Measurements from ENCODE around the gene FOXJ1.

The FOXJ1 gene

GRCh38 chr17:76120658-76121008 is 20.4 kb downstream of the FOXJ1 start:
- H2AFZ ChIP-seq (ENCODE audit: low read depth) = peak overlapping the region; percentile 94; the same call in 1 of the 2 replicates
- no peak overlapping the region for H3K9ac ChIP-seq
- no peak overlapping the region for H3K27ac ChIP-seq
- peaks cover 5% of the 10 kb centered on the region for H3K4me1 ChIP-seq (ENCODE audit: low read depth, poor library complexity, severe bottlenecking)
- H3K27me3 ChIP-seq (ENCODE audit: insufficient read depth, low read depth) = no peaks in the 10 kb centered on the region
- H3K4me3 ChIP-seq (IDR thresholded peaks at IDR 0.05; ENCODE audit: insufficient read depth, low read depth, low read length) = no peak overlapping the region
- no peak overlapping the region for H3K4me2 ChIP-seq
- H3K79me2 ChIP-seq (ENCODE audit: insufficient read depth, low read depth) = no peaks in the 10 kb centered on the region
- no peaks in the 10 kb centered on the region for H4K20me1 ChIP-seq (ENCODE audit: insufficient read depth)
- no peak for TF ChIP-seq CTCF (conservative IDR thresholded peaks at IDR 0.05; ENCODE audit: low read depth, low read length)
- H3K36me3 ChIP-seq (ENCODE audit: insufficient read depth) = no peaks in the 10 kb centered on the region

GRCh38 chr17:76119409-76120371 is 21.4 kb downstream of the FOXJ1 start:
- Histone ChIP-seq H3K27me3 (ENCODE audit: insufficient read depth, low read depth) (no peaks in the 10 kb centered on the region), H2AFZ (ENCODE audit: low read depth) (no peak overlapping the region), H3K27ac (no peak overlapping the region), H3K79me2 (ENCODE audit: insufficient read depth, low read depth) (no peaks in the 10 kb centered on the region), H3K9ac (no peak overlapping the region), H3K36me3 (ENCODE audit: insufficient read depth) (no peaks in the 10 kb centered on the region), H4K20me1 (ENCODE audit: insufficient read depth) (no peaks in the 10 kb centered on the region), H3K4me2 (no peak overlapping the region), H3K4me1 (ENCODE audit: low read depth, poor library complexity, severe bottlenecking) (peaks cover 5% of the 10 kb centered on the region), H3K4me3 (IDR thresholded peaks at IDR 0.05; ENCODE audit: insufficient read depth, low read depth, low read length) (no peak overlapping the region)
- TF ChIP-seq CTCF (conservative IDR thresholded peaks at IDR 0.05; ENCODE audit: low read depth, low read length) = no peak

GRCh38 chr17:76115138-76115754 is 25.8 kb downstream of the FOXJ1 start:
- Histone ChIP-seq H4K20me1 (ENCODE audit: insufficient read depth) (no peaks in the 10 kb centered on the region), H3K9ac (no peak overlapping the region), H3K27me3 (ENCODE audit: insufficient read depth, low read depth) (no peaks in the 10 kb centered on the region), H3K79me2 (ENCODE audit: insufficient read depth, low read depth) (no peaks in the 10 kb centered on the region), H3K27ac (no peak overlapping the region), H3K36me3 (ENCODE audit: insufficient read depth) (no peaks in the 10 kb centered on the region), H3K4me3 (IDR thresholded peaks at IDR 0.05; ENCODE audit: insufficient read depth, low read depth, low read length) (no peak overlapping the region), H3K4me1 (ENCODE audit: low read depth, poor library complexity, severe bottlenecking) (no peaks in the 10 kb centered on the region), H2AFZ (ENCODE audit: low read depth) (no peak overlapping the region), H3K4me2 (no peak overlapping the region)
- no peak for TF ChIP-seq CTCF (conservative IDR thresholded peaks at IDR 0.05; ENCODE audit: low read depth, low read length)

- Histone ChIP-seq H3K27ac (no peak overlapping the region), H3K4me1 (ENCODE audit: low read depth, poor library complexity, severe bottlenecking) (no peaks in the 10 kb centered on the region), H3K9ac (no peak overlapping the region), H3K36me3 (ENCODE audit: insufficient read depth) (no peaks in the 10 kb centered on the region), H3K4me2 (no peak overlapping the region), H4K20me1 (ENCODE audit: insufficient read depth) (no peaks in the 10 kb centered on the region), H3K79me2 (ENCODE audit: insufficient read depth, low read depth) (no peaks in the 10 kb centered on the region), H3K27me3 (ENCODE audit: insufficient read depth, low read depth) (no peaks in the 10 kb centered on the region), H2AFZ (ENCODE audit: low read depth) (no peak overlapping the region), H3K4me3 (IDR thresholded peaks at IDR 0.05; ENCODE audit: insufficient read depth, low read depth, low read length) (no peak overlapping the region)
- no peak for TF ChIP-seq CTCF (conservative IDR thresholded peaks at IDR 0.05; ENCODE audit: low read depth, low read length)
These were observed 29.1 kb downstream of the FOXJ1 start for GRCh38 chr17:76111956-76112355.
